GM19025 (cell line): ENCODE data around the gene PRR3.
"Not testable (repeated sequence)": the region's sequence is repeated elsewhere in the genome, so short reads cannot be mapped to it uniquely, and the experiment has no call there.

Experiments
- ATAC-seq: cut with Tn5 transposase; IDR thresholded peaks from one replicate; pipeline ENCODE4 v1.9.1; 2021; ENCODE audit warnings: mild to moderate bottlenecking, low read depth, moderate library complexity; ENCODE audit not compliant: unreplicated experiment

Gene PRR3

DNA sequence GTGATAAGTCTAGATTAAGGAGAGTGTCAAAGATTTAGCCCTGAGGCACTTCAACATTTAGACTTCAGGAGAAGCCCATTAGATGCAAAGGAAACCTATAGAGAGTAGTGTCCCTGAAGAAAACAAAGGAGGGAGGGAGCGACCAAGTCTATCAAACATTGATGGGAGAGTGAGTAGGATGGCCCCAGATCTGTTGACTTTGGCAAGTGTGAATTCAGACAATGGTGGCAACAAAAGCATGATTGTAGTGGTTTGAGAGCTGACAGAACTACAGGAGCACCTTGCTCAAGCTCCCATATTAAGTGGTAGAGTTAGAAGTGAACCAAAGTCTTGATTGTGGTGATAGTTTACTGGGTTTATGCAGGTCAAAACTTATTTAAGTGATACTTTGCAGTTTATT lies 13.2 kb downstream of the PRR3 start:
- no peak for ATAC-seq

DNA sequence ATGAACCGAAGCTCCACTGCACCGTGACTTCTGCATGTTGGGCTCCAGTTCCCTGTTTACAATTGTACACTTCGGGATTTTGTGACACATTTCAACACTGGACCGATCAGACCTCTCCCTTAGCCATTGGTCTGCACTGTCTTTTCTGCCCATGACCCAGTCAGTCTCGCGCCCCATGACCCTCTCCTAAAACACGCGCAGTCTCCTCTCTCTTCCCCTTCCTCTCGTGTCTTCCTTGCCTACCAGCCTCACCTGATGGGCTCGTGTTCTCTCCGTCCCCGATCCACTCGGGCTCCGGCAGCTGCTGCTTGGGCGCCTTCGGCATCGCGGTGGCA lies 13.6 kb downstream of the PRR3 start:
- ATAC-seq: peak; percentile 19

DNA sequence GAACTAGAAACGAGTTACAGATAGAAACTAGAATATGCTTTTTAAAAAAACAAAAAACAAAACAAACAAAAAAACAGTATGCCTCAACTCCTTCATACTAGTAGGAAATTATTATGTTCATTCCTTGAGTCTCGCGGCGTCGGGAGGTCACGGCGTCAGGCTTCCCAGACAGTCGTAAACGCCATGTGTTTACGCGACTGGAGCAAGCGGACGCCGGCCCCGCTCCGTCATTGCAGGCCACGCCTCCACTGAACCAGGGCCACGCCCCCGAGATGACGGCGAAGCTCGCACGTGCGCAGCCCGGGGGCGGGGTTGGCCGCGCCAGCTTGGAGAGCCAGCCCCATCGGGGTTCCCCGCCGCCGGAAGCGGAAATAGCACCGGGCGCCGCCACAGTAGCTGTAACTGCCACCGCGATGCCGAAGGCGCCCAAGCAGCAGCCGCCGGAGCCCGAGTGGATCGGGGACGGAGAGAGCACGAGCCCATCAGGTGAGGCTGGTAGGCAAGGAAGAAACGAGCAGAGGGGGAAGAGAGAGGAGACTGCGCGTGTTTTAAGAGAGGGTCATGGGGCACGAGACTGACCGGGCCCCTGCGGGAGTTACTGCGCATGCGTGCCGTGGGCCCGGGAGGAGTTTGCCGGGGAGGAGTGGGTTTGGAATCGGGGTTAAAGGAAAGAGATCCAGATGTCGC lies 14.1 kb downstream of the PRR3 start, which contains the start of gene ABCF1:
TSS of gene ABCF1 (plus strand) at position 368 of the 687 bp plus-strand sequence. CDS start at position 414, 46 bp downstream.
- ATAC-seq: peak; percentile 89

DNA sequence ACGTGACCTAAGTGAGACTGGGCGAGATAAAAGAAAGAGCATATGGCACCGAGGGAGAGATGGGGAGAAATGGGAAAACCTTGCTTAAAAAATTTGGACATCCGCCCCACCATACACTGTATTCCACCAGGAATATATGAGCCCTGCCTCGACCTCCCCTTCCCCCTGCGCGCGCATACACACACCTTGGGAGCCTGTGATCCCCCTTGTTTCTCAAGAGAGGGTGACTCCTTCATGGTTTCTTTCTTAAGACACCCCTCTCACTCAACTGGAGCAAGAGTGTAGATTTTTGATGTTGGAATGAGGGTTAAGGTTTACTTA lies 14.6 kb downstream of the PRR3 start:
- ATAC-seq: no peak

DNA sequence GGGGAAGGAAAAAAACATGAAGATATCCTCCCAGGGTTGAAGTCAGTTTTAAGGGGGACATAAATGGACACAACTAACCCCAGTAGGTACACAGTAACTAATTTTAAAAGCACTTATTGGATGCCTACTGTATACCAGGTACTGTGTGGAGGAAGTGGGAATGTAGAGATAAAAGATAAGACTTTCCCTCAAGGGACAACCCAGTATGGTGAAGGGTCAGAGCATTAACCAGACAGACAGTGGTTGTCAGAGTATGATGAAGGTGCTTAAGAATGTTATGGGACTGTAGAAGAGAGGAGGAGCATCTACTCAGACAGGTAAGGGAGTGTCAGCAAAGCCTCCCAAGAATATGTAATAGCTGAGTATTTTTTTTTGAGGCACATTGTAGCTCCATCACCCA lies 15.1 kb downstream of the PRR3 start:
- ATAC-seq: no peak

DNA sequence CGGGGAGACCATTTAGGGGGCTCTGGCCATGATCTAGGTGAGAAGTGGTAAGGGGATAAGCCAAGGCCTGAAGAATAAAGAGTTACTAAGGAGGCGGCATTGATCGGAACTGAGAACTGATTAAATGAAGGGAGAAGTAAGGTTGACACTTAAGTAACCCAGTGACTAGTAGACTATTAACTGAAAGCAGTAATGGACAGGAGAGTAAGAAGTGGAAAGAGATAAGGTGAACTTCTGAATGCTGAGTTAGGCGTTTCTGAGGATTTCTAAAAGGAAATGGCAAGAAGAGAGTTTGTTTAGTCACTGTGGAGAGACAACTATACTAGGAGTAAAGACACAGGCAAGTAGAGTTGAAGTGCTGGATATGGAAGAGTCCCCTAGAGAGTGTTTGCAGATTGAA lies 16.0 kb downstream of the PRR3 start:
- ATAC-seq: no peak

DNA sequence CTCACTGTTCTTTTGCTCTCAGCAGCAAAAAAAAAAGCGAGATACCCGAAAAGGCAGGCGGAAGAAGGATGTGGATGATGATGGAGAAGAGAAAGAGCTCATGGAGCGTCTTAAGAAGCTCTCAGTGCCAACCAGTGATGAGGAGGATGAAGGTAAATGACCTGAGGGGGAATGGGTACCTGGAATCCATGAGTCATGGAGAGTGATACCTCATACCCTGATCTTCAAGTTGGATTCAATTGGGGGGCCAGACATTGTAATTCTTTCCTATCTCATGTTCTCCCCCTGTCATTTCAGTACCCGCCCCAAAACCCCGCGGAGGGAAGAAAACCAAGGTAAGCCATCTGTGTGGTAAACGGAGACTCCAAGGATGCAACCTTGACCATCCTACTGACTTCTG lies 21.0 kb downstream of the PRR3 start:
- no peak for ATAC-seq

DNA sequence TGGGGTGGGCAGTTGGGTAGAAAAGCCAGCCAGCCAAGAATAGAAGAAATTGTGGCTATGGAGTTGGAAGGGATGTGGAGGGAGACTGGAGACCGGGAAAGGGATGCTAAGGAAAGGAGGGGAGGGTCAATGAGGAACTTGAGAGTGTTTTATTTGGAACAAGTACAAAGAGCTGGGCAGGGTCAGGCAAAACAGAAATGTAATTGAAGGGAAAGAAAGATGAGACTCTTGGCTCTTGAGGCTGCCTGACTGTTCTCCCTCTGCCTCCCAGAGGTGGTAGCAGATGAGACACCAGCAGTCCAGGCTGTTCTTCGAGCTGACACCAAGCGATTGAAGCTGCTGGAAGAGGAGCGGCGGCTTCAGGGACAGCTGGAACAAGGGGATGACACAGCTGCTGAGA lies 26.8 kb downstream of the PRR3 start:
- ATAC-seq: no peak

DNA sequence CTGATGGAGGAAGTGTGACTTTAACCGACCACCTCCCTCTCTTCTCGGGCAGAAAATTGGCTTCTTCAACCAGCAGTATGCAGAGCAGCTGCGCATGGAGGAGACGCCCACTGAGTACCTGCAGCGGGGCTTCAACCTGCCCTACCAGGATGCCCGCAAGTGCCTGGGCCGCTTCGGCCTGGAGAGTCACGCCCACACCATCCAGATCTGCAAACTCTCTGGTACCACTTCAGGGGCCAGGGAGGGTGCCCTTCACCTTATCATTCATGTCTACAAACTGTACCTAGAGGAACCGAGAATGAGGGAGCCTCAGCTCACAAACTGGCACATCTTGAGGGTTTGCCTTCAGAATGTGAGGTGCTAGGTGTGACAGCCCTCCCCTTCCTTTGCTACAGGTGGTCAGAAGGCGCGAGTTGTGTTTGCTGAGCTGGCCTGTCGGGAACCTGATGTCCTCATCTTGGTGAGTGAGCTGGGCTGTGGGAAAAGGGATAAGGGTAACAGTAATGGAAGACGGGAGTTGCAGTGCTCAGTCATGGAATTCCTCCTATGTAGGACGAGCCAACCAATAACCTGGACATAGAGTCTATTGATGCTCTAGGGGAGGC lies 32.8 kb downstream of the PRR3 start:
- no peak for ATAC-seq

DNA sequence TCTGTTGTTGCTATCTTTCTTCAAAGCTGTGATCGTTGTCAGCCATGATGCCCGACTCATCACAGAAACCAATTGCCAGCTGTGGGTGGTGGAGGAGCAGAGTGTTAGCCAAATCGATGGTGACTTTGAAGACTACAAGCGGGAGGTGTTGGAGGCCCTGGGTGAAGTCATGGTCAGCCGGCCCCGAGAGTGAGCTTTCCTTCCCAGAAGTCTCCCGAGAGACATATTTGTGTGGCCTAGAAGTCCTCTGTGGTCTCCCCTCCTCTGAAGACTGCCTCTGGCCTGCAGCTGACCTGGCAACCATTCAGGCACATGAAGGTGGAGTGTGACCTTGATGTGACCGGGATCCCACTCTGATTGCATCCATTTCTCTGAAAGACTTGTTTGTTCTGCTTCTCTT lies 33.4 kb downstream of the PRR3 start:
- ATAC-seq: no peak

DNA sequence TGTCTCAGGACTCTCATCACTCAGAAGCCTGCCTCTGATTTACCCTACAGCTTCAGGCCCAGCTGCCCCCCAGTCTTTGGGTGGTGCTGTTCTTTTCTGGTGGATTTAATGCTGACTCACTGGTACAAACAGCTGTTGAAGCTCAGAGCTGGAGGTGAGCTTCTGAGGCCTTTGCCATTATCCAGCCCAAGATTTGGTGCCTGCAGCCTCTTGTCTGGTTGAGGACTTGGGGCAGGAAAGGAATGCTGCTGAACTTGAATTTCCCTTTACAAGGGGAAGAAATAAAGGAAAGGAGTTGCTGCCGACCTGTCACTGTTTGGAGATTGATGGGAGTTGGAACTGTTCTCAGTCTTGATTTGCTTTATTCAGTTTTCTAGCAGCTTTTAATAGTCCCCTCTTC lies 33.9 kb downstream of the PRR3 start:
- ATAC-seq: no peak

DNA sequence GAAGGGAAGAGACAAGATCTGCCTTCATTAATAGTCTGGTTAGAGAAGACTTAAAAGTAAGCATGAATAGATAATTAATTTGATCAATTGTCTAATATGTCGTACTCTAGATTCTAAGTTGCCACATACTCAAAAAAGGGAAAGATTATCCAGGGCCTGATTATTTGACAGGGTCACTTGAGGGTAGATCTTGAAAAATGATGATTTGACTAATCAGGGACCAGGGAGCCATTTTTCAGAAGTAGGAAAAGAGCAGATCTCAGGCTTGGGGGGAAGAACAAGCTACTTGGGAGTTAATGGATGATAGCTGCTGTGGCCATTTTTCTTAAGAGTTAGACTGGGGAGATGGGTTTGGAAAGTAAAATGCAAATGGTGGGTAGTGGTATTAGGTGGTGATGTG lies 35.2 kb downstream of the PRR3 start:
- ATAC-seq: no peak

DNA sequence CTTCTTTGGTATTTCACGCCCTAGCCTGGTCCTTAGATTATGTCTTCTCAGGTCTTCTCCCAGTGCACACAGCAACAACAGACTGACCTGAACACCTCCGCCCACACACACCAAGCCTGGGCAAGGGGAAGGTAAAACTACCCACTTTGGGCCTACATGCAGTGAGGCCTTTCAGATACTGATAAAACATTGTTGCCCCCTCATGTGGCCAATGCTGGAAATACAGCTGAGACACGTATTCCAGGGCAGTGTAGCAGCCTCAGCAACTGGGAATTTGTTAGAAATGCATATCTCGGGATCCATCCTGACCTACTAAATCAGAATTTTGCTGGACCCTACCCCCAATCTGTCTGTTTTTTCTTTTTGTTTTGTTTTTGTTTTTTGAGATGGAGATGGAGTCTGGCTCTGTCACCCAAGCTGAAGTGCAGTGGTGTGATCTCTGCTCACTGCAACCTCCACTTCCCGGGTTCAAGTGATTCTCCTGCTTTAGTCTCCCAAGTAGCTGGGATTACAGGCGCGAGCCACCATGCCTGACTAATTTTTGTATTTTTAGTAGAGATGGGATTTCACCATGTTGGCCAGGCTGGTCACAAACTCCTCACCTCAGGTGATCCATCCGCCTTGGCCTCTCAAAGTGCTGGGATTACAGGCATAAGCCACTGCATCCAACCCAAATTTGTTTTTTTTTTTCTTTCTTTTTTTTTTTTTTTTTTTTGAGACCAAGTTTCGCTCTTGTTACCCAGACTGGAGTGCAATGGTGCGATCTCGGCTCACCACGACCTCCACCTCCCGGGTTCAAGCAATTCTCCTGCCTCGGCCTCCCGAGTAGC lies 40.4 kb downstream of the PRR3 start:
- ATAC-seq: not testable (repeated sequence)

DNA sequence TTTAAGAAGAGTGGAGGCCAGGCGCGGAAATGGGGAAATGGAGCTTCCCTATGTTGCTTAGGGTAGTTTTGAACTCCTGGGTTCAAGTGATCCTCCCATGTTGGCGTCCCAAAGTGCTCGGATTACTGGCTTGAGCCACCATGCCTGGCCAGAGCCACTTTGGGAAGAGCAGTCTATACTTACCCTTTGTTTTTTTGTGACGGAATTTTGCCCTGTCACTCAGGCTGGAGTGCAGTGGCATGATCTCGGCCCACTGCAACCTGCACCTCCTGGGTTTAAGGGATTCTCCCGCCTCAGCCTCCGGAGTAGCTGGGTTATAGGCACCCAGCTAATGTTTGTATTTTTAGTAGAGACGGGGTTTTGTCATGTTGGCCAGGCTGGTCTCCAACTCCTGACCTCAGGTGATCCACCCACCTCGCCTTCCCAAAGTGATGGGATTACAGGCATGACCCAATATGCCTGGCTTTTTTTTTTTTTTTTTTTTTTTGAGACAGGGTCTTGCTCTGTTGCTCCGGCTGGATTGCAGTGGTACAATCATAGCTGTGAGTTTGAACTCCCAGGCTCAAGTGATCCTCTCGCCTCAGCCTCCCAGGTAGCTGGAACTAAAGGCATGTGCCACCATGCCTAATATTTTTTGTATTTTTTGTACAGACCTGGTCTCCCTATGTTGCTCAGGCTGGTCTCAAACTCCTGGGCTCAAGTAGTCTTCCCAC lies 42.0 kb downstream of the PRR3 start:
- ATAC-seq: no peak

DNA sequence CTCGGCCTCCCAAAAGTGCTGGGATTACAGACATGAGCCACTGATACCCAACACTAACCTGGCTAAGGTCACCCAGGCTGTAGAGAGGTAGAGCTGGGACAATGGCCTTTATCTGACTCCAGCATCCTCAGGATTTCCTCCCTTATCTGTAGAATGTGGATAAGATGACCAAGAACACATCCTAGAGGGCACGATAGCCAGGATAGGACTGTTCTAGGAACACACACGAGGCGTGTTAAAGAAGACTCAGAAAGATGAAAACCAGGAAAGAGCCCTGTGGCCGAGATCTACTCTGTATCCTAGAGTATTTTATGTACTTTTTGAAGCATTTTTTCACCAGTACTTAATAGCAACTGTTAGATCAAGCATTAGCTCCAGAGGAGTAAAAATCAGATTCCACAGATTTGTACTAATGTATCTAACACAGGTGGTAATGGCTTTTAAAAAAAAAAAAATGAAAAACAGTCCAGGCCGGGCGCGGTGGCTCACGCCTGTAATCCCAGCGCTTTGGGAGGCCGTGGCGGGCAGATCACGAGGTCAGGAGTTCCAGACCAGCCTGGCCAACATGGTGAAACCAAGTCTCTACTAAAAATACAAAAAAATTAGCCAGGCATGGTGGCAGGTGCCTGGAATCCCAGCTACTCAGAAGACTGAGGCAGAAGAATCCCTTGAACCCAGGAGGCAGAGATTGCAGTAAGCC lies 42.7 kb downstream of the PRR3 start:
- ATAC-seq: no peak

DNA sequence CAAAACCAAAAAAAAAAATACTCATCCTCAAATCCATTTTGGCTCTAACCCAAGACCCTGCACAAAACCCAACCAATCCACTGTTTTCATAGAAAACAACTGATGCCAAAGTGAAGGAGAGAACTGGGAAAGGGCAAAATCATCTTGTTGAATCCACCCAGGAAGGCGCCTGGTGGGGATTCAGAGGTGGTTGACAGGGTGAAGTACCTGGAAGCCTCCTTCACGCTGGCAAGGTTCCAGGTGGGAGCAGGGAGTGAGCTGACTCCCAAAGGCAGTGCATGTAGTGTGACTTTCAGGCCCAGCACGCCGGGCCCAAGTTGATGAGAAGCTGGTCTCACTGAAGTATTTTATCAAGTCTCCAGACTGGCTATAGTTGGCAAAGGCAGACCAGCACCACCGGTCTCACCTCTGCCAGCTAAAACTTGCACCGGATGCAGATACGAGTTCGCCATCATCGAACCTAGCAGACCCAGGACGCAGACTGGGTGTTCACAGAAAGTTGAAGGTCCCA lies 43.4 kb downstream of the PRR3 start:
- ATAC-seq: no peak

DNA sequence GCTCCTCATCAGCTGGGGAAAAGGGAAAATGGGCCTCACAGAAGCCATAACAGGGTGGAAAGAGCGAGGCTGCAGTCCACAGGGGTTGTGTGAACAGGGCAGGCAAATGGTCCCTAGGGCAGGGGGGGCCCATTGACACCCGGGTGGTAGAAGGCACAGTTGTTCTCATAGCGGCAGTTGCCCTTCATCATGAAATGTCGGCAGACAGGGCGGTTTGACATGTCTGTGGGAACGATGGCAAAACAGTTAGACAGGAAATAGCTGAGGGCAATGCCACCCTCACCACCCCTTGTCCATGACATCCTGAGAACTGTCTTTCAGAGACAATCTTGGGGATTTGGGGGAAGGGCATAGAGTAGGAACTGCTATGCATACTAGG lies 44.3 kb downstream of the PRR3 start:
- ATAC-seq: no peak

DNA sequence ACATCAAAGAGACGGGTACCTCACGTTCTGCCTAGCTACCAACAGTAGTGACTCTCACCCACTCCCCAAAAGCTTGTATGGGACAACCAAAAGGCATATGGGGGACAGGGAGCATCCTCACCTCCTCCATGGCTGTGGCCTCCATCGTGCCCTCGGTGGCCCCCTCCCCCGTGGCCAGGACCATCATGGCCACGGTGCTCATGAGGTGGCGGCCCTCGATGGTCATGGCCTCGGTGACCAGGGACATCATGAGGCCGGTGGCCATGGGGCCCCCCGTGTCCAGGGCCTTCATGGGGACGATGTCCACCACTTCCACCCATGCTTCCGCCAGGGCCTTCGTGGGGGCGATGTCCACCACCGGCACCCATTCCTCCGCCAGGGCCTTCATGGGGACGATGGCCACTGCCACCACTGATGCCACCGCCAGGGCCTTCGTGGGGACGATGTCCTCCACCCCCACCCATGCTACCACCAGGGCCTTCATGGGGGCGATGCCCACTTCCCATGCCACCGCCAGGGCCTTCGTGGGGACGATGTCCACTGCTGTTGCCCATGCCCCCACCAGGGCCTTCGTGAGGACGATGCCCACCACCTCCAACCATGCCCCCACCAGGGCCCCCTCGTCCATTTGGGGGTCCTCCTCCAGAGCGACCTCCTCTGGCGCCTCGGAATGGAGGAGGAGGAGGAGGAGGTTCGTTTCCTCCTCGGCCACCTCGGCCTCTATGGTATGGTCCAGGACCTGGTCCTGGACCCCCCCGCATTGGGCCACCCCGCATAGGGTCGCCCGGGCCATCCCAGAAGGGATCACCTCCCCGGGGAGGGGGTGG lies 44.9 kb downstream of the PRR3 start:
- ATAC-seq: no peak

DNA sequence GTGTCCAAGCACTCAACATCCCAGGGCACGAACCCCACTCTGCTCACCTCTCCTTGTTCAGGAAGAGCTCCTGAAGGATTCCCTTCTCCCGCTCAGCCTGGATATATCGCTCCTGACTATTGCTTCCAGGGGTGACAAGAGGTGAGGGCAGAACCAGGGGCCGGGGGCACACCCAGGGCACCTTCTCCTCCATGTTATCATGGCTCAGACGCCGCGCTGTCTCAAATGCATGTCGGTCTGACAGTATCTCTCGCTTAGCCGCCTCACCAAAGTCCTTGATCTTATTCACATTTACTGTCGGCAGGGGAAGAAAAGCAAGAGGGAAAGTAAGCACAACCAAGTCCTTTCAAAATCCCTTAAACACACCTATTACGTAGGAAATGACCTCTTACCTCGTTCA lies 46.9 kb downstream of the PRR3 start:
- no peak for ATAC-seq

DNA sequence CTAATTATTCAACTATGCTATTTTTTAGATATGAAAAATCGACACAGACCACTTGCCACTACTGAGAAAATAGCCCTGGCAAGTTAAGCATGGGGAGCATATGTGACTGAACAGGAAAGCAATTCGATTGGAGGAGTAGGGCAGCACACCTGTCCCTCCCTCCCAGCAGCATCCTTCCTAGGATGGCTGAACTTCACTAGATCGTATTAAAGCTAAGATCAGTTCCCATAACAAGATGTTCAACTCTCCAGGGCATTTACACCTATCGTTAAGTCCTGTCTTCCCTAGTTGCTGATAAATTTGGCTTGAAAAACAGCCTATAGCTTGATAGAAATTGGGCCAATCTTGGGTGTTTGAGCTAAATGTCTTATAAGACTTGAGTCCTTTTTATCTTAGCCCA lies 53.0 kb downstream of the PRR3 start:
- ATAC-seq: no peak
